D341Med (cell line): ENCODE results near the gene FOXB1.
A peak's percentile ranks its signal among the peaks of the same experiment; 100 is the strongest.

Source experiments
- DNase-seq: peaks from one replicate; pipeline ENCODE4 v3.0.0; 2012; ENCODE audit warnings: low spot score

The FOXB1 gene

GRCh38 chr15:60004009-60004845 lies at the start of gene FOXB1:
FOXB1 (plus strand) TSS chr15:60004311; CDS start chr15:60004964, 653 bp downstream.
- DNase-seq = peak; percentile 49

- no peak for DNase-seq
These were observed 45.8 kb upstream of the FOXB1 start for GRCh38 chr15:59958288-59958687.

- no peak for DNase-seq
These were observed 43.8 kb upstream of the FOXB1 start for GRCh38 chr15:59960318-59960717.

GRCh38 chr15:59963322-59963721 lies 40.8 kb upstream of the FOXB1 start:
- no peak for DNase-seq

DNA sequence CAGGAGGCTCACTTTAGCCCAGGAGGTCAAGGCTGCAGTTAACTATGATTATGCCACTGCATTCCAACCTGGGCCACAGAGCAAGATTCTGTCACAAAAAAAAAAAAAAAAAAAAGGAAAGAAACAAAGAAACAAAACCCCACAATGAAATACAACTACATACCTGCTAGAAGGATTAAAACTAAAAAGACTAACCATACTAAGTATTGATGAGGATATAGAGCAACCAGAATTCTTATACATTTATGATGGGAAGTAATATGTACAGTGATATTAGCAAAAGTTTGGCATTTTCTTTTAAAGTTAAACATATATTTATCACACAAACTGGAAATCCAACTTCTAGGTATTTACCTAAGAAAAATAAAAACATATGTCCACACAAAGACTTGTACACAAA lies 40.2 kb upstream of the FOXB1 start:
- DNase-seq = no peak

DNA sequence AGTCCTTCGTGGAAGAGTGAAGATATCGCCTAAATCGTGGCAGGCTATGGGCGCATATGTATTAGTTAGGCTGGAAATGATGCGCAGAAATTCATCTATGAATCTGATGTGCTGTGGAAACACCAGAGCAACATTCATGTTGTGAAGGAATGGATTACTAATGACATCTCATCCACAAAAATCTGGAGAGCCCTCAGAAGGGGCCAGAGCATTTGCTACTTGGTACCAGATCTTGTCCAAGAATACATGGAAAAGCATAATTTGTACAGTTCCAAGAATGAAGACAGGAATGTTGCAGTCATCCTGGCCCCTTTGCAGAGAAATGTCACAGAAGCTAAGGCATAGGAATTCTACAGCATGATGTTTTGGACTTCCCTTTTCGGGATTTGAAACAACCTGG lies 38.4 kb upstream of the FOXB1 start:
- DNase-seq = no peak

DNA sequence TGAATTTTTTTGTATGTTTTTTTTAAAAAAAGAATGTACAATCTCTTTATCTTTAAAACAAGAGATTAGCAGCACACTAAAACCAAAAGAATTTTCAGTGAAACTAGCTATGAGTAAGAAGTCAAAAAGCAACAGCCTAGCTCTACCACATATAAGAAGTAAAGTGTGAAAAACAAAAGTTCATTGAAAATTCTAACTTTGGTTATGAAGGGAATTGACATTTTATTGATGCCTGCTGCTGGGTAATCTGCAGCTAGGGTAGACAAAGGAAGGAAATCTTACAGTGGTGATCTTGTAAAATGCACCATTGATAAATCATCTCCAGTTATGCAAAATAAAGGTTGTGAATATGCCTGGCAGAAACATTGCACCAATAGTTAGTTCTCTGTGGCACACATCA lies 37.8 kb upstream of the FOXB1 start:
- no peak for DNase-seq

DNA sequence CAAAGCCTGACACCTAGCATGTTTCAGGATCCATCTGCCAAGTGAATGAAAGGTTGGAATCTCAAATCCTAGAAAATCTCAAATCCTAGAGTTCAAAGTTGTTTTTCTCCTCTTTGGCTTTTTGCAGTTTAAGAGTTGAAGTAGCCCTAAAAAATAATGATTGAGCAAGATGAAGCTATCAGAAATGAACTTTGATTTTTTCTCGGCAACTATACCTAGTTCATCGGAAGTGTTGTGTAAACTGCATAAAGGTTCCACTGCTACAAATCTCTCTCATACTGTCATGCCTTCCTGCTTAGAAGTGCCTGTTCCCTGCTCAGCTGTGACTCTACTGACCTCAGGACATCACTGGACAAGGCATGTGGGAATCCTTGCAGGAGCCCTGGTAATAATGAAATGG lies 35.8 kb upstream of the FOXB1 start:
- no peak for DNase-seq

DNA sequence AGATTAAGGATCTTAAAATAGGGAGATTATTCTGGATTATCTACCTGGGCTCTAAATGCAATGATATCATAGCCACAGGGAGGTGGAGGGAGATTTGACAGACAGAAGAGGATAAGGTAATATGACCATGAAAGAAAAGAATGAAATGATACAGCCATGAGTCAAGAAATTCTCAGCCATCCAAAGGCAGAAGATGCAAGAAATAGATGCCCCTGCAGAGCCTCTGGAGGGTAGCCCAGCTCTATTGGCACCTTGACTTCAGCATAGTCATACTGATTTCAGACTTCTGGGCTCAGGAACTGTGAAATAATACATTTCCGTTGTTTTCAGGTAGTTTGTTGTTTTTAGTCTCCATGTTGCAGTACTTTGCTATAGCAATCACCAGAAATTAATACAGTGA lies 31.9 kb upstream of the FOXB1 start:
- no peak for DNase-seq

DNA sequence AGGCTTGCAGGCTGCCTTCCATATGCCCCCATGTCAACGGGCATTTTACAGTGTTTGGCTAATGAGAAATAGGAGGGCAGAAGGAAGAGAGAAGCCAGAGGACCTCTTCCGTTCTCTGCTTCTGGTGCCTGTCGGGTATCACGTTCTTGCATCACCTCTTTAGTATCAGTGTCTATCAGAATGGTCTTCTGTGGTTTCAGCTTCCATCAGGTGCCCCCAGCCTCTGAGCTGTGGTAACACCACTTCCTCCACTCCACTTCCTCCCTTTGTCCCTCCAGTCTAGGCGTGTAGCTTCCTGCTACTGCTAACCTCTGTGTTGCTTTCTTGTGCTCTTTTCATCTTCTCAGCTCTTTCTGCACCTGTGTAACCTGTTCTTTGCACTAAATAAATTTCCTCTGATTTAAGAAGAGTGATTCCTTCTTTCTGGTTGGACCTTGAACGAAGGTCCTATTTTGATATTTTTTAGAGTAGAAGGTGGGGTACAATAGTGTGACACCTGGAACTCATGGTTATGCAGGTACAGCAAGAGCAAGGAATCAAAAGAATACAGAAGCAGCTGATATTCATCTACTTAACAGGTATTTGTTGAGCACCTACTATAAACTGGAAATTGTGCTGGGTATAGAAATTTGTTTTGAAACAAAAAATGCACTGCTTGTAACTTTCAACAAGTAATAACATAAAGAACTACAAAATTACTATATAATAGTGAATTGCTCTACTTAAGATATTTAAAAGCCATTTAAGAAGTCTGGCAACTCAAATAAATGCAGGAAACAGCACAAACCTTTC lies 27.4 kb upstream of the FOXB1 start:
- DNase-seq = no peak

DNA sequence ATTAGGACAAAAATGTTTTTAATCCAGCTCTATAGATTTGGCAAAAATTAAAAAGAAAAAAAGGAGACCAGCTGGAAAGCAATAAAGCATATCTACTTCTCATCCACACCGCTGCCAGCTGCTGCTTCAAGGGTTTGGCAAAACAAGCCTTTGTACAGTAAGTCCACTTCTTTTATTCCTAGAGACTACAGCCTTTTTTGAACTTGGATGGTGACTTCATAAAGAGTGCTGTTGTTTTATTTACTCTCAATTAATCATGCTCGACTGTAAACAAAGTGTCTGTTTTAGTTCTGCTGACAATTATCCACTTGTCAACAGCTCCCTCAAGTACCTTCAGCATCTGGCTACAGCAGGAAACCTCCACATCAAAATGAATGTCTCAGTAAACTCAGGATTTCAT lies 12.3 kb upstream of the FOXB1 start:
- DNase-seq = no peak

GRCh38 chr15:59993041-59993750 lies 10.9 kb upstream of the FOXB1 start:
- DNase-seq = no peak

- peak; percentile 57 for DNase-seq
These were observed 10.1 kb upstream of the FOXB1 start for GRCh38 chr15:59993950-59994401.

DNA sequence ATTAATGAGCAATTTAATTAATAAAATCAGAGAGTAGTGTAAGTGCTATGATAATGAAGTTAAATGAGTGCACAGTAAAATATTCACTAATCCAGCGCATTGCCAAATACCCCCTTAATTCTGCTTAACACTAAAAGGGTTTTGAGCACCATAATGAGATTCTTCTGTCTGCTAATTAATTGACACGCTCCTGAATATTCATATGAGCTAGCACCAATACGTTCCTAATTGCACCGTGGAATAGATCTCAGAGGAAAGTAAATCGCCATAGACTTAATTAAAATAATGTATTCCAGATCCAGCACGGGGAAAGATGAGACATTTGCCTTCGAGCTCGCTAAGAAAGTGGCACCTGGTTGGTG lies 9.6 kb upstream of the FOXB1 start:
- no peak for DNase-seq

DNA sequence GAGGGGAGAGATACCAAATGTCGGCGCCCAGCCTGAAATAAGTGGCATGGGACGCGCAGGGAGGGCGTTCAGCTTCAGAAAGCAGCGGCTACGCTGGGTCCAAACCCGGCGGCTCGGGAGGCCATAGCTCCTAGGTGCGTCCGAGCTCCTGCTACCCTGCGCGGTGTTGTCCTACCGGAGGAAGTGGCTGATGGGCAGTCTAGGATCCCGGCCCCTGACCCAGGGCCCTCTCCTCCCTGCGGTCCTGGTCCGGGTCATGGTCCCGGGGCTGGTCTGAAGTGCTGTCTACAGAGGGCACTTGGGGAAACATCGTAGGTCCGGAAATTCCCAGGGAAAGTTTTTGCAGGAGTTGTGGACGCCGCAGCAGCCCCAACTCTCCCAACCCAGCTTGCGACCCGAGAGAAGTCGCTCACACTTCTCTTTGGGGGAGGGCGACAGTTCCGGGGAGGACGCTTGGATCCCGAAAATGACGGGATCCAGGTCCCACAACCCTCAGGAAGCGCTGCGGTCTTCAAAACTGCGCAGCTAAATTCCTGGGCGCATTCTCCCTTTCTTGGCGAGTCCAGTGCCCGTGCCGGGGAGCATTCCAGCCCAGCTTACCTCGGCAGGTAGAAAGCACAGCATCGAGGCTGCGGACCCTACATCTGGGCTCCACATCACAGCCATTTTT lies 9.1 kb upstream of the FOXB1 start:
- no peak for DNase-seq

GRCh38 chr15:59995568-59996297 lies 8.4 kb upstream of the FOXB1 start:
- DNase-seq = no peak

DNA sequence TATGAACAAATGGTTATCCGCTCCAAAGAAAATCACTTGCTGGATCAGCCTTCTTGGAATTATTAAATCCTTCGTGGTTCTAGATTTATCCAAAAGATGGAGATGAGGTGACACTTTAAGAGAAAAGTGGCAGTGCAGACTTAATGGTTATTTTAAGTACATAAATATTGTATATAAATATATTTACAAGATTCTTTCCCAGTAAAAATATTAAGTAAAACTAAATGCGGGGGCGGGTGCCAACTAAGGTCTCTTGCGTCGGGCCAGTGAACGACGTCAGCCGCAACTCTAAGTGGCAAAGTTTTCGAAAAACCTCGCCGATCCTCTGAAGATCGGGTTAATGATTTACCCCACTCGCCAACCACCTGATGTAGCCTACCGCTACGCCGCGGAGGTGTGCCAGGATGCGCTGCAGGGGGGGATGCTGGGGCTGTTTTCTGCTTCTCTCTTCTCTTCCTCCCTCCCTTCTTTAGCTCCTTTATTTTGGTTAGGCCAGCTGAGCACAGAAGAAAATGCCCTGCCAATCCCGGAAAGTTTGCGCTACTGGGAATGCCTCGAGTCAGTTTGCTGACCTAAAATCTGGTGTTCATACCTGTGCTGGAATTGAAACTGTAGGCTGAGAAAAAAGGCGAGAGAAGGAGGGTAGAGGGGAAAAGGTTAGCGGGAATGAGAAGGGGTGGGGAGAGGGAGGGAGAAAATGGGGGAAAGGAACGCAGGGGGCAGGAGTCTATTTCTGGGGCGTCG lies 7.6 kb upstream of the FOXB1 start:
- DNase-seq = no peak

DNA sequence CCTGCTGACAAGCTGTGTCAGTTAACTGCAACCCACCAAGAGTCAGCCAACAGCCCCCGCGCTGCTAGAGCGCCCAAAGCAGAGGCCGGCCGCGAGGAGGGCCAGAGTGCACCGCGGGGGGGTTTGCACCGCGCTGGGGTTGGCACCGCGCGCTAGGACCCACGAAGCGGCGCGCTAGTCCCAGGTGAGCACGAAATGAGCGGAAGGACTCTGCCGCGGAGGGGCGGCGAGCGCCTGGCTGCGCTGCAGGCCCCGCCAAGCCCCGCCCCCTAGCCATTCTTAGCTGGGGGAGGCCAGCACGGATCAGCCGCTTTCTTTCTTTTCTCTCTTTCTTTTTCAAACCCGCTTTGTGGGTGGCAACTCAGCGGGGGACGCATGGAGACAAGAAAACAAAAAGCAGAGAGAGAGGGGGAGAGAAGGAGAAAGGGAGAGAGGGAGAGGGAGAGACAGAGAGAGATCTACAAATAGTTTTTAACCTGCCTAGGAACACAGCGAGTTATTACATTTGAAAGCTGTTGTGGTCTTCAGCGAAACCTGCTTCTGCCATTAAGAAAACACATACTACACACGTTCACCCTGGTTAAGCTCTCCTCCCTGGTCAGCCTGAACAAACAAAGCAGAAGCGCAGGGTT lies 6.9 kb upstream of the FOXB1 start:
- peak; percentile 46 for DNase-seq

DNA sequence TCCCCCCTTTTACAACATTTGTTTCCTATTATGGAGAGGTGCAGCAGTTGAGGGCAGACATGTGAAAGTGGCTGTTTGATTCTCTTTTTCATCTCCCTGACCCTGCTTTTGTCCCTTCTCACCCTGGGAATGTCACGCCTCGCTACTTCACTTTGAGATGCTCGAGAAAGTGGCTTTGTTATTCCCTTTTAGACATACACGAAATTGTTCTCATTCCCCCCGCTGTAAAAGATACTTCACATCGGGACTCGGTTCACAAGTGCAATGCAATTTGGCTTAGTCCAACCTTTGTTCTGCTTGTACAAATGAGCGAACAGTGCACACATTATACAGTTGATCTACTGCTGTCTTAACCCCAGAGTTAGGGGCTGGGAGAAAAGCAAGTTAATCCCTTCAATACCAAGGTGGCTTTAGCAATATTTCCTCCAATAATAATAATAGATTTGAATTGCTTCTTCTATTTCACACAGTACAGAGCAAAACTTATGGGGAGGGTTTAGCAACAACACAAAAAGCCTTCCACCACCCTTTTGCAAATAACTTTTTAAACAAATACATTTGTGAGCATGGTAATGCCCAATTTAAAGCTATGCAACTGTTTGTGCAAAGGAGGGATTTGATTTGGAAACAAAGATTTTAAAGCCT lies 5.7 kb upstream of the FOXB1 start:
- no peak for DNase-seq
